DMS79 (cell line): ENCODE data around the gene SPACA9.

Experiments used
- DNase-seq: peaks from one replicate; lab custom pipeline; 2025; lab: John Stamatoyannopoulos, UW

The SPACA9 gene

DNA sequence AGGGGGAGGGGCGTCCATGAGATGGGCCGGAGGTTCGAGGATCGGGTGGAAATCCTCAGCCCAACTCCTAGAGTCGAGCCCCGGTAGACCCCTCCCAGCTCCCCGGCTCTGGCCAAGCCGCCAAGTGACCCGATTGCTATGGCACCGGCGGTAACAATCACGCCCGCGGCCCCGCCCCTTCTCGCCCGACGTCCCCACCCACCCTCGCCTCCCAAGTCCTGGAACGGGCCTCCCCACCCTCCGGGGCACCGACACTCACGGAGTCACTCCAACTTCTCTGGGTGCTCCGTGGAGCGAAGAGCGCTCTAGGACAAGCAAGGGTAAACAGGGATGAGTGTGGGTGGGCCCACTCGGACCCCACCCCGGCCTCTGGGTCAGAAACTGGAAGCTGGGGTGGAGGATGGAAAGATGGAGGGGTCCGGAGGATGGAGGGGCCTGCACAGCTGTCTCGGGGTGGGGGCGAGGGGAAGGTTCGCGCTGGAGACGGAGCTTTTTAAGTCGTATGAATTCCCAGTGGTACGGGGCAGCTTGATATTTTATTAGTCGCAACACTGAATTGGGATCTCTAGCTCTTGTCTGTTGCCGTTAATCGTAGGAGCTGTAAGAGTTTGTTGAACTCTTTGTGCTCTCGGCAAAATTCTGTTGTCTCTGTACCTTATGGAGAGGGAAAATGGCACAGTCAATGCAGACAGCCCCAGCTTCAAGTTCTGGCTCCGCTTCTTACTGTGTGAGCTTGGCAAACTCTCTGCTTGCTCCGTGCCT lies at the start of gene SPACA9:
SPACA9 (plus strand) TSS at position 204 of the 762 bp plus-strand sequence. CDS start 5,050 bp downstream, outside the sequence.
- DNase-seq, result peak; percentile 9

DNA sequence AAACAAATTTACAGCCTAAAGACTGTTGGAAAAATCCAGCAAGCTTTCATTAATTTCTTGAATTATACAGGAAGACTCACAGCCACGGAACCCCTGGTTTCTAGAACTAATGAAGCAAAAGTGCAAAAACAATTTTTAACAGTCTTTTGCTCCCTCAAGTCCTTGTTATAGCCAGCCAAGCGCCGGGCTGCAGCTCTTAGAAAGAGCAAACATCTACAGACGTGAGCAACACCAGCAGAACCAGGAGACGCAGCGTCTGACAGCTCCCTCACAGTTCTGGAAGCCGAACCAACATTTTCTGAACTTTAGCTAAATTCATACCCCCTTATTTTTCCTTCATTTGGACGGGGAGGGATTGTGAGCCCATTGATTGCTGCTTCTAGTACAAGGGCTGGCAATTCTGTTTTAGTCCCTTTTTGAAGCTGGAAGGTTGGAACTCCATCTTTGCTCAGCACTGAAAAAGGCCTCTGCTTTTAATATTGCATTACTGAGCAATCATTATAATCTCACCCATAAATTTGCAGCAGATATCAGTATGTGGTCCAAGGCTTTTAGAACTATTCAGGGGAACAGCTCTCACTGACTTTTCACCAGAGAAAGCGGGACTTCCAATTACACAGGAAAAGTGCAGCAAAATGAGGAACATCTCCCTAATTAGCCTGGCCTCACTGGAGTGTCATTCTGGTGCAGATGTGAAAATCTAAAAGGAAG lies 46.4 kb upstream of the SPACA9 start:
- no peak for DNase-seq

- no peak for DNase-seq
Measured at GRCh38 chr9:132833550-132834121, 45.1 kb upstream of the SPACA9 start.

DNA sequence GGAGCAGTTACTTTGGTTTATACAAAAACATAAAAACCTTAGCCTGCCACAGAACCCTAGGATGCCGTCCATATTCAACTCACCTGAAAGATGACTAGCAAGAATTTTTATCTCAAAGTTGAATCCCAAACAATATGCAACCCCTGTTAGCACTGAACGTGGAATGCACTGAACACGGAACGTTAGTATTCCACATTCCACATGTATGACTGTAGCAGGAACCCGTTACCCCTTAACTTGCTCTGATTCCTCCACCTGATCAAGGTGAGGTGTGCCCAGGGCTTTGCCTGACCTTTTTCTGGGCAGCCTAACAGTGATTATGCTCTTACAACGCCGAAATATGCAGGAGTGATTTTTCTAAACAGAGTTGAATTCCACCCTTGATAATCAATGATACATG lies 44.4 kb upstream of the SPACA9 start:
- no peak for DNase-seq

- no peak for DNase-seq
Measured at GRCh38 chr9:132837501-132838286, 41.0 kb upstream of the SPACA9 start.

DNA sequence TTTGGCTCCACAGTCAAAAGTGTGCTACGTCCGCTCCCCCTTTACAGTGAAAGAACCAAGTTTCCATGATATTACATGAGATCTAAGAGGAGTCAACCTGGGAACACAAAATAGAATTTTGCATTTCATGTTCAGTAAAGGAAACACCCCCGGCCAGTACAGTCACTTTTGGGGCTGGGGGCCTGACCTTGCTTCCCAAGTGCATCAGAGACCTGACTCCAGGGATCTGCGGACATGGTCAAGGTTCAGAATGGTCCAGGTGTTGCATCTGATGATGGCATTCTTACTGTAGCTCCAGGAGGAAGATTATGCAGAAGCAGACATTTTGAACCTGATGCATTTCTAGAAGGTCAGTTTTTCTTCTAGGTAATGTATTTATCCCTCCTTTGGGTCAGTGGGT lies 40.4 kb upstream of the SPACA9 start:
- no peak for DNase-seq

DNA sequence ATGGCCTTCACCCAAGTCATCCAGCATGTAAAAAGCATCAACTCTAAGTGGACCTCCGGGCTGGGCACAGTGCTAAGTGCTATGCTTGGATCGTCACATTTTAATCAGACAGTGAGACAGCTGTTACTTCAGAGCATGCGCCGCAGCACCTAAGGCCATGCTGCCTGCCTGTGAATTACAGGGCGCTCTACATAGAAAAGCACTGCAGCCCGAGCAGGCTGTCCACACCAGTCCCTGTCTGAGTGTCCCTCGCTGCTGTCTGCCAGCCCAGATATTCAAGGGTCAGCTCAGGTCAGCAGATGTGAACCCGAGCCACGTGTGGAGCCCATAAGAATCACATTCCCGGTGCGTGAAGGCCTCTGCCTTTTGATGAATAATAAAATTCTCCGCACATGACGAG lies 37.7 kb upstream of the SPACA9 start:
- no peak for DNase-seq

DNA sequence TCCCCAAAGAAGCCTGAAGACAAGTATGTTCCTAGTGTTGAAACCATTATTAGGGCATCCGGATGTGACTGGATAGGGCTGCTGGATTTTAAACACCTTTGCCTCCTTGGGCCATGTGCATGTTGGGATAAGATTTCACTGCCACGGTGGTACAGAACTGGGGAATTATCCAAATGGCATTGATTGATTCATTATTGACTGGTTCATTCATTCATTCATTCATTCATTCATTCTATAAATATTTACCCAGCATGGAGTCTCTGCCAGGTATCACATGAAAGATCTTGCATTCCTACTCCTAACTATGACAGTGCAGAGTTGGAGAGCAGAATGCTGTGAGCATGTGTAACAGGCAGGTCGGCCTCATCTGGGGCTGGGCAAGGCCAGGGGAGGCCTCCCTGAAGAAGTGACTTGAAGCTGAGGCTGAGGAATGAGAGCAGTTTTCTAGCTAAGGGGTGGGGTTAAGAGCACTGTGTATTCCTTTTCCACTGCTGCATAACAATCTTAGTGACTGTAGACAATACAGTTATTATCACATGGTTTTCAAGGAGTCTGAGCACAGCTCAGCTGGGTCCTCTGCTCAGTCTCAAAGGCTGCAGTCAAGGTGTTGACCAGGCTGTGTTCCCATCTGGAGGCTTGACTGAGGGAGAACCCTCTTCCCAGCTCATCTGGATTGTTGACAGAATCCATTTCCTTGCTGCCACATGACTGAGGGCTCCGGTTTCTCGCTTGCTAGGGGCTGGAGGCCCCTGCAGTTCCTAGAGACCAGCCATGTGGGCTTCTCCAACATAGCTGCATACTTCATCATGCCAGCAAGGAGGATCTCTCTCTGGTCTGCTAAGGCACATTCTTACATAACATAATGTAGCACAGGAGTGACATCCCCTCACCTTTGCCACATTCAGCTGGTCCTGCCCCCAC lies 36.3 kb upstream of the SPACA9 start:
- DNase-seq, result no peak

GRCh38 chr9:132846109-132846917 lies 32.4 kb upstream of the SPACA9 start:
- no peak for DNase-seq

DNA sequence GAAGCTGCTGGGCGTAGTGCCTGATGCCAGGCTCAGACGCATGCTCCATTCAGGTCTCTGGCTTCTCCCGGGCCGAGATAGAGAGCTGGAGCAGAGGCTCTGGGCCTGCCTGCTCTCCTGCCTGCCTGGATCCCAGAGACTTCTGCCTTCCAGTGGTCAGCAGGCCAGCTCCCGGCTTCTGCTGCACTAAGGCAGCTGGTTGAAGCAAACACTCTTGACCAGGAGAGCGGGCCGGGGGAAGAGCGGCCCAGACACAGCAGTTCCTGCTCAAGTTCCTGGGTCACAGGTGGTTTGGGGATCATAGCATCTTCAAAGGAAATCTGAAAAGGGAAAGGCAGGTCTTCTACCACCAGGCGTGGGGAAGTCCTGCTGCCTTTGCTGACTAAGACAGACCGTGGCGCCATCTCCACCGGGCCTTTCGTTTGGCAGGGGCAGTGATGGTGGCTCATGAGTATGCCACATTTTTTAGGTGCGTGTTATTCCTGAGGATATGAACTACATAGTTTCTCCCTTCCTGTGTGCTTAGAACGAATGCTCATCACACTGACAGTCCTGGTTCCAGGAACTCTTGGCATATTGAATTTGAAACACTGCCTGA lies 31.7 kb upstream of the SPACA9 start:
- DNase-seq, result no peak

GRCh38 chr9:132849185-132849706 lies 29.5 kb upstream of the SPACA9 start:
- DNase-seq, result no peak

DNA sequence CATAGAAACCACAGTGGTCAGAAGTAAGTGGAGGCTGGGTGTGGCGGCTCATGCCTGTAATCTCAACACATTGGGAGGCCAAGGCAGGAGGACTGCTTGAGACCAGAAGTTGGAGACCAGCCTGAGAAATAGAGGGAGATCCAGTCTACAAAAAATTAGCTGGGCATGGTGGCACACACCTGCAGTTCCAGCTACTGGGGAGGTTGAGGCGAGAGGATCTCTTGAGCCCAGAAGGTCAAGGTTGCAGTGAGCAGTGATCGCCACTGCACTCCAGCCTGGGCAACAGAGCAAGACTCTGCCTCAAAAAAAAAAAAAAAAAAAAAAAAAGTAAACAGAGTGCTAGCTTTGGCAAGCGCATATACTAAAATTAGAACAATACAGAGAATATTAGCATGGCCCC lies 25.2 kb upstream of the SPACA9 start:
- no peak for DNase-seq

GRCh38 chr9:132854832-132855231 lies 23.9 kb upstream of the SPACA9 start:
- no peak for DNase-seq

- no peak for DNase-seq
Measured at GRCh38 chr9:132855904-132856303, 22.8 kb upstream of the SPACA9 start.

GRCh38 chr9:132857031-132857430 lies 21.7 kb upstream of the SPACA9 start:
- no peak for DNase-seq

GRCh38 chr9:132857616-132858342 lies 20.9 kb upstream of the SPACA9 start:
- no peak for DNase-seq

DNA sequence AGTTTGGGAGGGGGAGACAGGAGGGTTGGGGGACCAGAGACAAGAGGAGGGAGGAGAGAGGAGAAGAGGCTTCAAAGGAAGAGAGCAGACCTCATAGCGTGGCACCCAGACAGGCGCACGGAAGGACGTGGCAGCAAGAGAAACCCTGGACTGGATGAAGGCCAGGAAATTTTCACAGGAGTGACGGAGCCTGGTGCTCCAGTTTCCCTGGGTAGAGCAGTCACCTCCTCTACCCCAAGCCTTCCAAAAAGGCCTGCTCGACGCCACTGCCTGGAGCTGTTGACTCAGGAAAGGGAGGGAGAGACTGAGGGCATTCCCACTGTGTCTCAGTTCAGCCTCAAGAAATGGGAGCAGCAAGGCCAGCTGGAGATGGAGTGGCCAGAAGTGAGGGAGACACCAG lies 19.9 kb upstream of the SPACA9 start:
- no peak for DNase-seq

DNA sequence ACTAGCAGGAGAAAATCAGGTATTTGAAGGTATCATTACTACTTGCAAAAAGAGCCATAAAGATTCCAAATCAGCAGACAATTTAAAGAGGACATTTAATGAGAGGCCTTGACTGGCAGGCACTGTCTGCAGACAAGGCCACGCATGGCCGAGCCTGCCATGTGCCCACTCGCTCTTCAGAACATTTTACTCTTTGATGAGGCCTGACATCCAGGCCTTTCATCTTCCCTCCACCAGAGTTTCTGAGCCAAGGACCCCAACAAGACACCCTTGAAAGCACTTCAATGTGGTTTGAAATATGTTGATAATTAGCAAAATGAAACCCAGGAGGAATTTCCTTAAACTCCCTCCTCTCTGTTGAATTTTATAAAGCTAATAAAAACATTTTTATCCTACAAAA lies 17.0 kb upstream of the SPACA9 start:
- DNase-seq, result no peak

- DNase-seq, result no peak
Measured at GRCh38 chr9:132862533-132862932, 16.2 kb upstream of the SPACA9 start.
